GM23248 (cell line): ENCODE data around the gene ELOVL5. TPM values are rescaled to one million over a fixed set of nuclear protein-coding genes. Genes with fewer than 3 reads are reported as not detected.
A peak's percentile ranks its signal among the peaks of the same experiment; 100 is the strongest.

ENCODE experiments used
- DNase-seq: peaks from one replicate; pipeline ENCODE4 v3.0.0-alpha.2; 2015
- H2AFZ ChIP-seq: fragments of 200-600 bp; sonication (generic); 2 replicates; pipeline ENCODE4 v1.6.1; 2016; ENCODE audit warnings: antibody characterized with exemption
- H3F3A ChIP-seq: fragments of 200-600 bp; sonication (generic); 2 replicates; pipeline ENCODE4 v1.6.1; 2016; ENCODE audit warnings: mild to moderate bottlenecking, antibody characterized with exemption, mixed run types; ENCODE audit not compliant: insufficient read depth
- H3K27ac ChIP-seq: fragments of 200-600 bp; sonication (generic); 2 replicates; pipeline ENCODE4 v1.5.1; 2016; ENCODE audit warnings: mild to moderate bottlenecking
- H3K27me3 ChIP-seq: fragments of 200-600 bp; sonication (generic); replicated peaks from 2 replicates; pipeline ENCODE4 v1.6.1; 2016; ENCODE audit warnings: mild to moderate bottlenecking; ENCODE audit not compliant: insufficient read depth
- H3K36me3 ChIP-seq: fragments of 200-600 bp; sonication (generic); 2 replicates; pipeline ENCODE4 v1.6.1; 2016; ENCODE audit warnings: low read depth, mild to moderate bottlenecking
- H3K4me1 ChIP-seq: fragments of 200-600 bp; sonication (generic); 2 replicates; pipeline ENCODE4 v1.6.1; 2016; ENCODE audit warnings: mild to moderate bottlenecking; ENCODE audit not compliant: insufficient read depth
- H3K4me2 ChIP-seq: fragments of 200-600 bp; sonication (generic); one replicate; pipeline ENCODE4 v1.6.1; 2016; ENCODE audit warnings: mild to moderate bottlenecking; ENCODE audit not compliant: unreplicated experiment
- H3K4me3 ChIP-seq: fragments of 200-600 bp; sonication (generic); 2 replicates; pipeline ENCODE4 v1.5.1; 2016; ENCODE audit warnings: mild to moderate bottlenecking
- H3K79me2 ChIP-seq: fragments of 200-600 bp; sonication (generic); 2 replicates; pipeline ENCODE4 v1.6.1; 2016; ENCODE audit warnings: mild to moderate bottlenecking; ENCODE audit not compliant: insufficient read depth
- H3K9ac ChIP-seq: fragments of 200-600 bp; sonication (generic); 2 replicates; pipeline ENCODE4 v1.6.1; 2016; ENCODE audit warnings: mild to moderate bottlenecking
- H3K9me2 ChIP-seq: fragments of 200-600 bp; sonication (generic); 2 replicates; pipeline ENCODE4 v1.6.1; 2016; ENCODE audit warnings: mixed run types, mild to moderate bottlenecking, moderate library complexity; ENCODE audit not compliant: insufficient read depth
- H3K9me3 ChIP-seq: fragments of 200-600 bp; sonication (generic); one replicate; pipeline ENCODE4 v1.6.1; 2017; ENCODE audit warnings: low read depth
- H4K20me1 ChIP-seq: fragments of 200-600 bp; sonication (generic); 2 replicates; pipeline ENCODE4 v1.6.0; 2016; ENCODE audit not compliant: insufficient read depth
- EZH2 ChIP-seq: fragments of 200-600 bp; sonication (generic); IDR thresholded peaks from 2 replicates; pipeline ENCODE4 v1.6.1; 2018; ENCODE audit warnings: antibody characterized with exemption, mild to moderate bottlenecking; ENCODE audit not compliant: insufficient read depth, poor library complexity, severe bottlenecking
- EZH2phosphoT487 ChIP-seq: fragments of 200-600 bp; sonication (generic); IDR thresholded peaks from 2 replicates; pipeline ENCODE4 v1.6.1; 2018; ENCODE audit warnings: antibody characterized with exemption, moderate library complexity, mild to moderate bottlenecking, low read depth; ENCODE audit not compliant: insufficient read depth
- WGBS, 2 experiments: methylation state at CpG; one replicate each; pipeline ENCODE4 v1.1.6; 2015 to 2017; ENCODE audit warnings: low lambda C conversion rate in 2 of 2, low coverage in 1 of 2; ENCODE audit errors: missing lambda C conversion rate in 2 of 2; 5-methylcytosine and 5-hydroxymethylcytosine counted together
- in situ Hi-C: fragments of 300-500 bp; cut with MboI; formaldehyde crosslinking; loops from 2 replicates; pipeline ENCODE4 v1.15.0; 2020
- polyA plus RNA-seq: library from polyadenylated mRNA; unstranded; fragments of >200 nt; fragmentation: Nextera tagmentation; extraction: Ambion mirVana; gene quantifications from 2 replicates; pipeline ENCODE4 v1.2.1, GENCODE V29; 2016
- total RNA-seq: library from RNA; depleted of rRNA; stranded (reverse); fragments of >200 nt; shearing (Covaris generic); gene quantifications from 2 replicates; pipeline ENCODE4 v1.2.3, GENCODE V29; 2014; rRNA removed

The ELOVL5 gene, protein sequence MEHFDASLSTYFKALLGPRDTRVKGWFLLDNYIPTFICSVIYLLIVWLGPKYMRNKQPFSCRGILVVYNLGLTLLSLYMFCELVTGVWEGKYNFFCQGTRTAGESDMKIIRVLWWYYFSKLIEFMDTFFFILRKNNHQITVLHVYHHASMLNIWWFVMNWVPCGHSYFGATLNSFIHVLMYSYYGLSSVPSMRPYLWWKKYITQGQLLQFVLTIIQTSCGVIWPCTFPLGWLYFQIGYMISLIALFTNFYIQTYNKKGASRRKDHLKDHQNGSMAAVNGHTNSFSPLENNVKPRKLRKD
- total RNA-seq = 60.3 and 70.8 TPM in 2 replicates
- polyA plus RNA-seq = 86.8 and 87.3 TPM in 2 replicates

DNA sequence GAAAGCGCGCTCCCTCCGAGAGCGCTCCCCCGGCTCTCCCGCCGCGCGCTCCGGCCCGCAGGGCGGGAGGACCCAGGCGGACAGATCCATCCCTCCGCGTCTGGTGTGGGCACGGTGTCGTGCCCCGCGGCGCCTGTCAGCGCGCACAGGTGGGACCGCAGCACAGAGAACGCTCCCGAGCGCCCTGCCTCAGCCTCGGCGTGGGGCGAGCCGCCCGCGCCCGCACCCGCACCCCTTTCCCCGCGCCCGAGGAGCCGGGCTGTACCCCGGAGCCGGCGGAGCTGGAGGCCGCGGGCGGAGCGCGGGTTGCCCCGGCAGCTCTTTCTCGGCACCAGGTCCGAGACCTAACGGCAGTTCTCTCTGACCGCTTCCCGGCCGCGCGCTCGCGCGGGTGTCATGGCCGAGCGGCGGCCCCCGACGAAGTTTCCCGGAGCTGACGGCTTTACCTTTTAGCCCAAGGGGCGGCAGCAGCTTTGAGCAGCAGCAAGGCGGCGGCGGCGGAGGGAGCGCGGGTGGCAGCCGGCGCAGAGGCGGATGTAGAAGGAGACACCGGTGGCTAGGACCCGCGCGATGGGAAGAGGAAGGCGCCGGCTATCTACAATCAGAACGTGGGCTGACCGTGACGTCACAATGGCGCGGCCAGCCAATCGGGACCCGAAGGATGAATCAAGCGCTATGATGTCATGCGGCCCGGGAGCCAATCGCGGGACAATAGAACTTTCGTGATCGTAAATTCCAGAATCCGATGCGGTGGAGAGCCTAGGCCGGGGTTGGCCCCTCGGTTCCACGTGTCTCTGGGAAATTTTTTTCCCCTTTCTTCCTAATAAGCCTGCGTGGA is at the start of gene ELOVL5:
TSS of gene ELOVL5 (minus strand) at position 580 of the 838 bp plus-strand sequence. CDS start 53,251 bp downstream, outside the sequence.
- Histone ChIP-seq H3K9ac (peak within 1 kb of the TSS; percentile 89), H3K4me2 (peak within 1 kb of the TSS; percentile 99), H3K4me1 (no peaks in the 10 kb centered on the region), H3K9me3 (no peaks in the 10 kb centered on the region), H3K4me3 (peak within 1 kb of the TSS; percentile 92), H3F3A (peaks cover 6% of the 10 kb centered on the region; the same call in 1 of the 2 replicates), H2AFZ (peak within 1 kb of the TSS; percentile 99), H3K79me2 (peaks cover 44% of the 10 kb centered on the region), H3K27ac (peak within 1 kb of the TSS; percentile 92), H3K36me3 (no peaks in the 10 kb centered on the region), H3K27me3 (no peaks in the 10 kb centered on the region), H4K20me1 (no peaks in the 10 kb centered on the region), H3K9me2 (no peaks in the 10 kb centered on the region)
- DNase-seq = peak; percentile 99
- 1 to 2% methylated on average over 79 to 81 of the region's 101 CpGs for WGBS, 2 experiments
- in situ Hi-C loops = no loop called here
- TF ChIP-seq EZH2phosphoT487 = no peak
- no peak for TF ChIP-seq EZH2

DNA sequence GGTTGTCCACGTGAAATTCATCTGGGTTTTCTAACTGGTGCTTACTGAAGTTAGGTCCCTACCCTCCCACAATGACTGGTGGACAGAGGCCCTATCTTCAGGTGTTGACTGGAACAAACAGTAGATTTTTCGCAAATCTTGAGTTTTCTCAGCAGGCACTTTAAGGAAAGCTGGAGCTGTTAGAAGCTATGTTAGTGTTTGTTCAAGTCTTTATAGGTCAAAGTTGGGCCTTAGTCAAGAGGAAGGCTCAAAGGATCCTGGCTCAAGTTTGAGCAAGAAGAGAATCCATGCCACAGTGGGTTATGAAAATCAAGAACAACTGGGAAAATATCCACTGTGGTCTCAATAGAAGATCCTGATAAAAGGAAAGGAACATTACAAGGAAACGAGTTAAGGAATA is 48.5 kb upstream of the ELOVL5 start:
- DNase-seq = no peak
- no peak overlapping the region for H3K4me3 ChIP-seq
- H3K9me3 ChIP-seq = no peaks in the 10 kb centered on the region
- no peaks in the 10 kb centered on the region for H3K4me1 ChIP-seq
- no peaks in the 10 kb centered on the region for H3K36me3 ChIP-seq
- no peaks in the 10 kb centered on the region for H3K9me2 ChIP-seq
- H2AFZ ChIP-seq = no peak overlapping the region
- H3K4me2 ChIP-seq = no peak overlapping the region
- no peak overlapping the region for H3K9ac ChIP-seq
- H3K27me3 ChIP-seq = 0 out of 2 replicates have a peak, but pooled peaks cover 12% of the 10 kb centered on the region
- H4K20me1 ChIP-seq = no peaks in the 10 kb centered on the region
- no peaks in the 10 kb centered on the region for H3K79me2 ChIP-seq
- TF ChIP-seq EZH2 (no peak), EZH2phosphoT487 (no peak)
- no peak overlapping the region for H3K27ac ChIP-seq
- WGBS, 2 experiments = 37 to 39% methylated on average over 3 of the region's 3 CpGs
- H3F3A ChIP-seq = no peaks in the 10 kb centered on the region
- in situ Hi-C loops = no loop called here

- no peaks in the 10 kb centered on the region for H3K9me2 ChIP-seq
- no peaks in the 10 kb centered on the region for H3K9me3 ChIP-seq
- H3K9ac ChIP-seq = no peak overlapping the region
- H3K27ac ChIP-seq = no peak overlapping the region
- no peak for TF ChIP-seq EZH2phosphoT487
- TF ChIP-seq EZH2 = no peak
- DNase-seq = no peak
- no peak overlapping the region for H3K4me3 ChIP-seq
- no peaks in the 10 kb centered on the region for H3K79me2 ChIP-seq
- in situ Hi-C loops = no loop called here
- H4K20me1 ChIP-seq = no peaks in the 10 kb centered on the region
- H3F3A ChIP-seq = no peaks in the 10 kb centered on the region
- no peaks in the 10 kb centered on the region for H3K36me3 ChIP-seq
- H3K27me3 ChIP-seq = 0 out of 2 replicates have a peak, but pooled peaks cover 12% of the 10 kb centered on the region
- no peaks in the 10 kb centered on the region for H3K4me1 ChIP-seq
- no peak overlapping the region for H2AFZ ChIP-seq
- no peak overlapping the region for H3K4me2 ChIP-seq
Measured at GRCh38 chr6:53395986-53396385, 47.2 kb upstream of the ELOVL5 start.

GRCh38 chr6:53394704-53395103 is 46.0 kb upstream of the ELOVL5 start:
- no peak overlapping the region for H3K4me3 ChIP-seq
- H3F3A ChIP-seq = no peaks in the 10 kb centered on the region
- no peaks in the 10 kb centered on the region for H3K79me2 ChIP-seq
- 64 to 74% methylated on average over 3 of the region's 3 CpGs for WGBS, 2 experiments
- DNase-seq = no peak
- H2AFZ ChIP-seq = no peak overlapping the region
- H4K20me1 ChIP-seq = no peaks in the 10 kb centered on the region
- 0 out of 2 replicates have a peak, but pooled peaks cover 12% of the 10 kb centered on the region for H3K27me3 ChIP-seq
- H3K4me1 ChIP-seq = no peaks in the 10 kb centered on the region
- no peak overlapping the region for H3K27ac ChIP-seq
- no peak for TF ChIP-seq EZH2
- no peak for TF ChIP-seq EZH2phosphoT487
- in situ Hi-C loops = no loop called here
- H3K36me3 ChIP-seq = no peaks in the 10 kb centered on the region
- H3K9me2 ChIP-seq = no peaks in the 10 kb centered on the region
- no peak overlapping the region for H3K9ac ChIP-seq
- H3K9me3 ChIP-seq = no peaks in the 10 kb centered on the region
- H3K4me2 ChIP-seq = no peak overlapping the region
